ELF-1 (cell line): ENCODE data around the gene ITGB1.
"Not testable (repeated sequence)": the region's sequence is repeated elsewhere in the genome, so short reads cannot be mapped to it uniquely, and the experiment has no call there.

ENCODE experiments used
- DNase-seq: peaks from one replicate; pipeline ENCODE4 v3.0.0-alpha.2; 2016; ENCODE audit warnings: low read depth, low spot score

ITGB1 gene

GRCh38 chr10:32958085-32959005 lies at the start of gene ITGB1:
TSS of gene ITGB1 (minus strand) at chr10:32958230. CDS start at chr10:32935558, 22,672 bp downstream.
- peak; percentile 99 for DNase-seq

- DNase-seq, result no peak
Observed at GRCh38 chr10:33006342-33006887, 48.4 kb upstream of the ITGB1 start.

GRCh38 chr10:33005322-33006301 lies 47.6 kb upstream of the ITGB1 start:
- peak; percentile 96 for DNase-seq

GRCh38 chr10:33001908-33002492 lies 44.0 kb upstream of the ITGB1 start:
- no peak for DNase-seq

- not testable (repeated sequence) for DNase-seq
Observed at GRCh38 chr10:32998060-32998581, 40.1 kb upstream of the ITGB1 start.

- no peak for DNase-seq
Observed at GRCh38 chr10:32995751-32996150, 37.7 kb upstream of the ITGB1 start.

GRCh38 chr10:32995066-32995622 lies 37.1 kb upstream of the ITGB1 start:
- DNase-seq, result no peak

GRCh38 chr10:32994632-32995031 lies 36.6 kb upstream of the ITGB1 start:
- DNase-seq, result not testable (repeated sequence)

GRCh38 chr10:32992310-32992709 lies 34.3 kb upstream of the ITGB1 start:
- not testable (repeated sequence) for DNase-seq

- DNase-seq, result no peak
Observed at GRCh38 chr10:32990811-32991210, 32.8 kb upstream of the ITGB1 start.

GRCh38 chr10:32988604-32989003 lies 30.6 kb upstream of the ITGB1 start:
- no peak for DNase-seq

- DNase-seq, result no peak
Observed at GRCh38 chr10:32987172-32987571, 29.1 kb upstream of the ITGB1 start.

GRCh38 chr10:32985775-32986350 lies 27.8 kb upstream of the ITGB1 start:
- DNase-seq, result no peak

GRCh38 chr10:32985341-32985764 lies 27.3 kb upstream of the ITGB1 start:
- no peak for DNase-seq

GRCh38 chr10:32984003-32984600 lies 26.1 kb upstream of the ITGB1 start:
- DNase-seq, result no peak

GRCh38 chr10:32982911-32983909 lies 25.2 kb upstream of the ITGB1 start:
- peak; percentile 84 for DNase-seq

- DNase-seq, result no peak
Observed at GRCh38 chr10:32982293-32982709, 24.3 kb upstream of the ITGB1 start.

- peak; percentile 20 for DNase-seq
Observed at GRCh38 chr10:32981760-32982159, 23.7 kb upstream of the ITGB1 start.
